Upper lobe of left lung (tissue), 4 donors: Measurements from ENCODE around the gene EMX1.

ENCODE experiments used
- CTCF ChIP-seq, 6 experiments: fragments of 450-650 bp in 4 of 6; fragments of 200-600 bp in 2 of 6; sonication (generic) in 2 of 6; IDR thresholded peaks; one replicate each; pipeline ENCODE4 v1.5.1; 2016 to 2019; ENCODE audit warnings: antibody characterized with exemption in 6 of 6
- EP300 ChIP-seq, 4 donors: sonication (generic); formaldehyde crosslinking; IDR thresholded peaks; one replicate each; pipeline ENCODE4 v1.5.1; 2017; ENCODE audit warnings: antibody characterized with exemption in 4 of 4, control low read depth in 2 of 4
- POLR2A ChIP-seq, 4 donors: fragments of 450-650 bp; IDR thresholded peaks; one replicate each; pipeline ENCODE4 v1.5.1; 2016 to 2017; ENCODE audit warnings: antibody characterized with exemption in 4 of 4, mild to moderate bottlenecking in 2 of 4
- POLR2AphosphoS5 ChIP-seq, 2 donors: sonication (generic); formaldehyde crosslinking; IDR thresholded peaks; one replicate each; pipeline ENCODE4 v1.5.1; 2017; ENCODE audit warnings: antibody characterized with exemption in 2 of 2

- TF ChIP-seq POLR2A (IDR thresholded peaks at IDR 0.05): no peak
- TF ChIP-seq CTCF (IDR thresholded peaks at IDR 0.05): no peak
- no peak for TF ChIP-seq POLR2AphosphoS5 (IDR thresholded peaks at IDR 0.05)
- no peak for TF ChIP-seq EP300 (IDR thresholded peaks at IDR 0.05)
Measured at GRCh38 chr2:72891091-72891818, 26.1 kb upstream of the EMX1 start.
